Naive thymus-derived CD4-positive, alpha-beta T cell (primary cell): ENCODE data around the gene SUFU. TPM values are rescaled to one million over a fixed set of nuclear protein-coding genes. Genes with fewer than 3 reads are reported as not detected.
"Not testable (repeated sequence)": the region's sequence is repeated elsewhere in the genome, so short reads cannot be mapped to it uniquely, and the experiment has no call there.

Source experiments
- ATAC-seq: fragments of 150-1000 bp; cut with Tn5 transposase; 2 replicates; pipeline ENCODE4 v1.10.0; 2021; ENCODE audit warnings: mild to moderate bottlenecking, moderate library complexity
- CTCF ChIA-PET: fragments of 350-600 bp; sonication (Branson Sonifier 250); formaldehyde crosslinking; loops from one replicate; lab custom pipeline; 2021; ENCODE audit warnings: antibody characterized with exemption; lab: Charles Lee
- POLR2A ChIA-PET: fragments of 350-600 bp; sonication (Branson Sonifier 250); formaldehyde crosslinking; loops from one replicate; lab custom pipeline; 2021; ENCODE audit warnings: antibody characterized with exemption, inconsistent platforms; lab: Charles Lee
- DNase-seq, 9 donors: peaks; one replicate each; pipeline versions ENCODE4 v3.0.0 to v3.0.0-alpha.2; 2020 to 2022; ENCODE audit warnings: mixed read lengths in 1 of 9
- H3K27ac ChIP-seq: one replicate; pipeline ENCODE4 v1.7.0; 2013; ENCODE audit warnings: mild to moderate bottlenecking, low read depth, low read length, moderate library complexity
- H3K27me3 ChIP-seq, 2 donors: one replicate each; pipeline ENCODE4 v1.7.0; 2013; ENCODE audit warnings: low read length in 2 of 2, mild to moderate bottlenecking in 2 of 2, moderate library complexity in 2 of 2; ENCODE audit not compliant: control insufficient read depth in 2 of 2, insufficient read depth in 2 of 2
- H3K36me3 ChIP-seq, 3 experiments: 1 replicate in 2 of 3; 2 replicates in 1 of 3; pipeline ENCODE4 v1.7.0; 2013; ENCODE audit warnings: low read length in 3 of 3, mild to moderate bottlenecking in 3 of 3, moderate library complexity in 1 of 3; ENCODE audit not compliant: insufficient read depth in 3 of 3, control insufficient read depth in 2 of 3
- H3K4me1 ChIP-seq, 2 donors: one replicate each; pipeline ENCODE4 v1.7.0; 2013; ENCODE audit warnings: low read length in 2 of 2, mild to moderate bottlenecking in 2 of 2, moderate library complexity in 1 of 2; ENCODE audit not compliant: control insufficient read depth in 2 of 2, insufficient read depth in 2 of 2
- H3K4me3 ChIP-seq: 2 replicates; pipeline ENCODE4 v1.7.0; 2013; ENCODE audit warnings: mild to moderate bottlenecking, low read length
- H3K9me3 ChIP-seq, 3 experiments: 1 replicate in 2 of 3; 2 replicates in 1 of 3; pipeline ENCODE4 v1.7.0; 2013; ENCODE audit warnings: low read length in 3 of 3; ENCODE audit not compliant: control insufficient read depth in 2 of 3
- H3K27ac Mint-ChIP-seq, 9 donors: one replicate each; pipeline ENCODE4 v1.8.0; 2020 to 2022; ENCODE audit warnings: mixed read lengths in 9 of 9, mild to moderate bottlenecking in 8 of 9, moderate library complexity in 5 of 9, inconsistent platforms in 2 of 9
- H3K27me3 Mint-ChIP-seq, 5 donors: one replicate each; pipeline ENCODE4 v1.8.0; 2021 to 2022; ENCODE audit warnings: mixed read lengths in 5 of 5, mild to moderate bottlenecking in 1 of 5
- H3K36me3 Mint-ChIP-seq, 5 donors: one replicate each; pipeline ENCODE4 v1.8.0; 2020 to 2022; ENCODE audit warnings: mixed read lengths in 5 of 5, mild to moderate bottlenecking in 3 of 5, inconsistent platforms in 1 of 5
- H3K4me1 Mint-ChIP-seq, 7 donors: one replicate each; pipeline ENCODE4 v1.8.0; 2020 to 2022; ENCODE audit warnings: mixed read lengths in 7 of 7, mild to moderate bottlenecking in 3 of 7, inconsistent platforms in 1 of 7
- H3K4me3 Mint-ChIP-seq, 10 donors: one replicate each; pipeline ENCODE4 v1.8.0; 2020 to 2022; ENCODE audit warnings: mild to moderate bottlenecking in 10 of 10, mixed read lengths in 10 of 10, moderate library complexity in 6 of 10, inconsistent platforms in 2 of 10
- H3K9me3 Mint-ChIP-seq, 11 donors: one replicate each; pipeline ENCODE4 v1.8.0; 2020 to 2022; ENCODE audit warnings: mixed read lengths in 11 of 11, mild to moderate bottlenecking in 4 of 11, inconsistent platforms in 1 of 11, moderate library complexity in 1 of 11
- intact Hi-C, 2 donors: fragments of 100-400 bp; cut with micrococcal nuclease; formaldehyde crosslinking; loops; one replicate each; pipeline ENCODE4 v1.15.1; 2023
- polyA plus RNA-seq, 2 donors: library from polyadenylated mRNA; unstranded; fragments of 300-500 nt; fragmentation: Illumina TruSeq; gene quantifications; one replicate each; pipeline ENCODE4 v1.2.3, GENCODE V29; 2021
- total RNA-seq, 6 experiments: library from RNA in 5 of 6; stranded (reverse) in 5 of 6; gene quantifications; 1 replicate in 5 of 6; 2 replicates in 1 of 6; pipeline ENCODE4 v1.2.3 and lab custom pipeline; 2021 to 2026

Gene SUFU
- total RNA-seq (10 to 100 TPM; 10.7 to 17.5 (median 16.1) TPM), polyA plus RNA-seq (10 to 100 TPM in 1 of 2 donors, 1 to 10 TPM in 1; 2.9 to 10.8 TPM), total RNA-seq (lab: John Stamatoyannopoulos, UW) (20.6 reads per million, percentile 51 among the genes with 10 or more reads in this experiment)

- peaks cover 22 to 49% (median 41%) of the 10 kb centered on the region in 7 donors for H3K4me1 Mint-ChIP-seq
- intact Hi-C loops = loop anchor here (1.0 to 10.0 kb wide), 16 partner anchors 37 to 1729 kb away; partner anchors contain the start of genes HPS6 (in 2 of the 2), ARMH3 (in 1 of the 2), CFAP43 (in 1 of the 2) and DPCD (in 1 of the 2)
Measured at GRCh38 chr10:102503264-102504178, at the start of gene SUFU. SUFU (plus strand) TSS chr10:102503972; CDS start chr10:102504153, 181 bp downstream.

GRCh38 chr10:102454662-102455487, 48.9 kb upstream of the SUFU start:
- H3K36me3 Mint-ChIP-seq, H3K4me3 ChIP-seq, POLR2A ChIA-PET, H3K4me1 ChIP-seq, H3K27ac ChIP-seq, H3K27me3 Mint-ChIP-seq, H3K4me3 Mint-ChIP-seq, DNase-seq, ATAC-seq, CTCF ChIA-PET, H3K9me3 Mint-ChIP-seq, H3K9me3 ChIP-seq, H3K36me3 ChIP-seq, H3K27me3 ChIP-seq: not testable (repeated sequence)
- Mint-ChIP-seq H3K27ac (peak overlapping the region in 1 of 9 donors; percentile 48), H3K4me1 (peaks cover 12 to 24% (median 21%) of the 10 kb centered on the region in 7 donors)
- intact Hi-C loops = loop anchor here in 1 of 2 donors (5.0 kb wide), 2 partner anchors 187 to 398 kb away; partner anchors contain the start of genes ARMH3 and TRIM8

More at GRCh38 chr10:102503264-102504178, at the start of gene SUFU:
- H3K4me3 Mint-ChIP-seq = no peak within 1 kb of the TSS
- peak within 1 kb of the TSS in 7 of 9 donors; percentile 78 to 95 (median 83) for H3K27ac Mint-ChIP-seq
- ChIA-PET POLR2A (interaction anchor here (0.5 to 2.5 kb wide), 25 partner anchors 8 to 915 kb away, joined by 3 to 18 read pairs (median 4); partner anchors contain the start of genes BORCS7, C10orf95, CUEDC2 and DPCD), CTCF (interaction anchor here (1.0 to 5.0 kb wide), 6 partner anchors 71 to 334 kb away, joined by 3 to 32 read pairs (median 3); partner anchors contain the start of gene CUEDC2)
- Histone ChIP-seq H3K4me3 (peak within 1 kb of the TSS; percentile 92), H3K27ac (peak within 1 kb of the TSS; percentile 88), H3K27me3 (no peaks in the 10 kb centered on the region), H3K36me3 (peaks cover 0 to 7% (median 0%) of the 10 kb centered on the region in 3 experiments), H3K4me1 (peaks cover 19 to 29% of the 10 kb centered on the region in 2 donors), H3K9me3 (no peaks in the 10 kb centered on the region)
- no peaks in the 10 kb centered on the region for H3K27me3 Mint-ChIP-seq
- DNase-seq (peak; percentile 91 to 99 (median 98)), ATAC-seq (peak; percentile 85)
- peaks cover 0 to 3% (median 0%) of the 10 kb centered on the region in 5 donors for H3K36me3 Mint-ChIP-seq
- no peaks in the 10 kb centered on the region for H3K9me3 Mint-ChIP-seq

- Mint-ChIP-seq H3K27me3 (no peaks in the 10 kb centered on the region), H3K36me3 (peaks cover 0 to 9% (median 4%) of the 10 kb centered on the region in 5 donors), H3K4me3 (no peak overlapping the region), H3K4me1 (peaks cover 16 to 32% (median 25%) of the 10 kb centered on the region in 7 donors), H3K9me3 (no peaks in the 10 kb centered on the region), H3K27ac (peak overlapping the region in 2 of 9 donors; percentile 22 to 64)
- H3K4me3 ChIP-seq = no peak overlapping the region
- ATAC-seq (no peak), DNase-seq (no peak)
- ChIA-PET POLR2A (interaction anchor here (0.6 to 2.1 kb wide), 3 partner anchors 10 to 49 kb away, joined by 3 to 7 read pairs (median 3); no protein-coding TSS in a partner anchor), CTCF (interaction anchor here (0.6 kb wide), 1 partner anchor 222 kb away, joined by 3 read pairs; no protein-coding TSS in a partner anchor)
- H3K4me1 ChIP-seq = peaks cover 9 to 10% of the 10 kb centered on the region in 2 donors
- H3K36me3 ChIP-seq = peaks cover 0 to 7% (median 3%) of the 10 kb centered on the region in 3 experiments
- peak overlapping the region; percentile 3 for H3K27ac ChIP-seq
- H3K9me3 ChIP-seq = no peaks in the 10 kb centered on the region
- intact Hi-C loops = no loop called here
- H3K27me3 ChIP-seq = no peaks in the 10 kb centered on the region
Measured at GRCh38 chr10:102455893-102456471, 47.8 kb upstream of the SUFU start.

- Mint-ChIP-seq H3K27ac (peak overlapping the region in 7 of 9 donors; percentile 20 to 84 (median 67)), H3K4me3 (no peak overlapping the region), H3K4me1 (peaks cover 22 to 37% (median 33%) of the 10 kb centered on the region in 7 donors), H3K9me3 (no peaks in the 10 kb centered on the region), H3K36me3 (peaks cover 0 to 5% (median 4%) of the 10 kb centered on the region in 5 donors), H3K27me3 (no peaks in the 10 kb centered on the region)
- ChIA-PET POLR2A (interaction anchor here (1.2 to 5.5 kb wide), 3 partner anchors 7 to 35 kb away, joined by 3 to 73 read pairs (median 7); partner anchors contain the start of gene C10orf95), CTCF (no interaction called here)
- Histone ChIP-seq H3K9me3 (no peaks in the 10 kb centered on the region), H3K4me1 (peaks cover 9 to 14% of the 10 kb centered on the region in 2 donors), H3K27me3 (no peaks in the 10 kb centered on the region), H3K4me3 (no peak overlapping the region), H3K36me3 (peaks cover 0 to 7% (median 3%) of the 10 kb centered on the region in 3 experiments), H3K27ac (no peak overlapping the region)
- ATAC-seq = no peak
- intact Hi-C loops = no loop called here
- DNase-seq = no peak
Measured at GRCh38 chr10:102457591-102458150, 46.1 kb upstream of the SUFU start.

- peak overlapping the region in 2 of 9 donors; percentile 46 to 89 for H3K27ac Mint-ChIP-seq
- DNase-seq (no peak), ATAC-seq (no peak)
- Histone ChIP-seq H3K9me3 (no peaks in the 10 kb centered on the region), H3K27me3 (no peaks in the 10 kb centered on the region), H3K4me3 (no peak overlapping the region), H3K4me1 (peaks cover 9 to 14% of the 10 kb centered on the region in 2 donors), H3K36me3 (peaks cover 0 to 7% (median 3%) of the 10 kb centered on the region in 3 experiments), H3K27ac (no peak overlapping the region)
- H3K36me3 Mint-ChIP-seq = peaks cover 0 to 3% (median 0%) of the 10 kb centered on the region in 5 donors
- H3K4me1 Mint-ChIP-seq = peaks cover 19 to 37% (median 33%) of the 10 kb centered on the region in 7 donors
- no peaks in the 10 kb centered on the region for H3K9me3 Mint-ChIP-seq
- CTCF ChIA-PET = interaction anchor here (0.7 kb wide), 1 partner anchor 290 kb away, joined by 4 read pairs; no protein-coding TSS in a partner anchor
- POLR2A ChIA-PET = interaction anchor here (1.2 to 5.5 kb wide), 2 partner anchors 8 to 23 kb away, joined by 3 to 73 read pairs; partner anchors contain the start of gene C10orf95
- H3K4me3 Mint-ChIP-seq = no peak overlapping the region
- peaks cover 0 to 2% (median 0%) of the 10 kb centered on the region in 5 donors for H3K27me3 Mint-ChIP-seq
- intact Hi-C loops = no loop called here
Measured at GRCh38 chr10:102458656-102459055, 45.1 kb upstream of the SUFU start.
